AG10803 (cell line): Measurements from ENCODE around the gene ANKRD33B.

Experiments
- DNase-seq: peaks from one replicate; pipeline ENCODE4 v3.0.0; 2010; ENCODE audit warnings: low read depth
- H3K4me3 ChIP-seq: 2 replicates; pipeline ENCODE4 v1.5.1; 2011; ENCODE audit warnings: mild to moderate bottlenecking, low read length, control low read depth
- CTCF ChIP-seq: conservative IDR thresholded peaks from 2 replicates; pipeline ENCODE4 v1.5.1; 2011; ENCODE audit warnings: mild to moderate bottlenecking, low read length, control low read depth, inconsistent platforms

Gene ANKRD33B

GRCh38 chr5:10695759-10696543 is 132.1 kb downstream of the ANKRD33B start:
- TF ChIP-seq CTCF: no peak
- peak; percentile 55 for DNase-seq
- no peak overlapping the region for H3K4me3 ChIP-seq

- DNase-seq: no peak
- H3K4me3 ChIP-seq: no peak overlapping the region
- TF ChIP-seq CTCF: no peak
Observed at GRCh38 chr5:10699281-10699874, 135.5 kb downstream of the ANKRD33B start.

GRCh38 chr5:10699987-10700386 is 136.1 kb downstream of the ANKRD33B start:
- no peak for TF ChIP-seq CTCF
- no peak overlapping the region for H3K4me3 ChIP-seq
- no peak for DNase-seq

- no peak for TF ChIP-seq CTCF
- H3K4me3 ChIP-seq: no peak overlapping the region
- no peak for DNase-seq
Observed at GRCh38 chr5:10700516-10700915, 136.6 kb downstream of the ANKRD33B start.

- peak; percentile 59 for TF ChIP-seq CTCF
- no peak overlapping the region for H3K4me3 ChIP-seq
- DNase-seq: peak; percentile 47
Observed at GRCh38 chr5:10701567-10702039, 137.7 kb downstream of the ANKRD33B start.

- no peak for TF ChIP-seq CTCF
- DNase-seq: peak; percentile 85
Observed at GRCh38 chr5:10702040-10702629, 138.3 kb downstream of the ANKRD33B start.

More at GRCh38 chr5:10702040-10702629, 138.3 kb downstream of the ANKRD33B start:
- no peak overlapping the region for H3K4me3 ChIP-seq
